SK-N-MC (cell line): ENCODE results near the gene UTY.

Source experiments
- DNase-seq: peaks from one replicate; pipeline ENCODE4 v3.0.0-alpha.2; 2011; ENCODE audit warnings: low read depth, low spot score
- H3K27ac ChIP-seq: fragments of 200-600 bp; sonication (generic); 2 replicates; pipeline ENCODE4 v1.5.1; 2016; ENCODE audit warnings: mixed run types
- H3K36me3 ChIP-seq: fragments of 200-600 bp; sonication (generic); 2 replicates; pipeline ENCODE4 v1.6.1; 2017; ENCODE audit warnings: antibody characterized with exemption, low read length, mixed read lengths; ENCODE audit not compliant: insufficient read depth
- H3K4me3 ChIP-seq: fragments of 200-600 bp; sonication (generic); 2 replicates; pipeline ENCODE4 v1.5.1; 2016
- H3K9ac ChIP-seq: fragments of 200-600 bp; sonication (generic); 2 replicates; pipeline ENCODE4 v1.8.0; 2017; ENCODE audit warnings: mixed run types, mixed read lengths; ENCODE audit not compliant: insufficient read length
- H3K9me3 ChIP-seq: fragments of 200-600 bp; sonication (generic); 2 replicates; pipeline ENCODE4 v1.6.1; 2017; ENCODE audit warnings: low read depth, mild to moderate bottlenecking, antibody characterized with exemption, low read length, moderate library complexity, mixed read lengths
- EZH2 ChIP-seq: fragments of 200-600 bp; sonication (generic); IDR thresholded peaks from one replicate; pipeline ENCODE4 v1.6.1; 2017; ENCODE audit warnings: antibody characterized with exemption
- FOXP2 ChIP-seq: optimal IDR thresholded peaks from 2 replicates; pipeline ENCODE3; 2011; ENCODE audit warnings: mild to moderate bottlenecking, moderate library complexity; ENCODE audit not compliant: insufficient read depth; ENCODE audit errors: extremely low read length, control extremely low read depth
- POLR2AphosphoS5 ChIP-seq: IDR thresholded peaks from 2 replicates; pipeline ENCODE4 v1.6.1; 2012; ENCODE audit warnings: mild to moderate bottlenecking, low read depth, low read length, borderline replicate concordance

Gene UTY

GRCh38 chrY:13451572-13451971 is 28.3 kb downstream of the UTY start:
- Histone ChIP-seq H3K27ac (no peak overlapping the region), H3K4me3 (no peak overlapping the region), H3K36me3 (no peaks in the 10 kb centered on the region), H3K9ac (no peak overlapping the region), H3K9me3 (no peaks in the 10 kb centered on the region)
- no peak for DNase-seq
- TF ChIP-seq EZH2 (no peak), FOXP2 (no peak), POLR2AphosphoS5 (no peak)

DNA sequence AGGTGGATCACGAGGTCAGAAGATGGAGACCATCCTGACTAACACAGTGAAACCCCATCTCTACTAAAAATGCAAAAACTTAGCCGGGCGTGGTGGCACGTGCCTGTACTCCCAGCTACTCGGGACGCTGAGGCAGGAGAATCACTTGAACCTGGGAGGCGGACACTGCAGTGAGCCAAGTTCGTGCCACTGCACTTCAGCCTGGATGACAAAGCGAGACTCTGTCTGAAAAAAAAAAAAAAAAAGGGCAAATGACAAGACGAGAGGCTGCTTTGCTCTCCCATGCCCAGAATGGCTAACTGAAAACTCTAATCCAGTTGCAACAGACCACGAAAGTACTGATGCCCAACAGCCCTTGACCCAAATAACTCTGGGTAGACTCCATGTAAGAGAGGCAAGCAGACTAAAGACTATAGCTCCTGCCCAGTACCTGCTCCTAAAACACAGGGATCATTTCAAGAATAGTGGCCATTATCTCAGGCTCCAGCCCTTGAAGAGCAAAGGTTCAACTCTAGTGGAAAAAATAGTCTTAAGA is 29.2 kb downstream of the UTY start:
- Histone ChIP-seq H3K4me3 (no peak overlapping the region), H3K27ac (no peak overlapping the region), H3K9ac (no peak overlapping the region), H3K9me3 (no peaks in the 10 kb centered on the region), H3K36me3 (no peaks in the 10 kb centered on the region)
- TF ChIP-seq POLR2AphosphoS5 (no peak), FOXP2 (no peak), EZH2 (no peak)
- no peak for DNase-seq

- Histone ChIP-seq H3K36me3 (no peaks in the 10 kb centered on the region), H3K9me3 (no peaks in the 10 kb centered on the region), H3K9ac (no peak overlapping the region), H3K27ac (no peak overlapping the region), H3K4me3 (no peak overlapping the region)
- DNase-seq, result no peak
- TF ChIP-seq FOXP2 (no peak), EZH2 (no peak), POLR2AphosphoS5 (no peak)
These were observed 34.3 kb downstream of the UTY start for GRCh38 chrY:13445566-13445965.

DNA sequence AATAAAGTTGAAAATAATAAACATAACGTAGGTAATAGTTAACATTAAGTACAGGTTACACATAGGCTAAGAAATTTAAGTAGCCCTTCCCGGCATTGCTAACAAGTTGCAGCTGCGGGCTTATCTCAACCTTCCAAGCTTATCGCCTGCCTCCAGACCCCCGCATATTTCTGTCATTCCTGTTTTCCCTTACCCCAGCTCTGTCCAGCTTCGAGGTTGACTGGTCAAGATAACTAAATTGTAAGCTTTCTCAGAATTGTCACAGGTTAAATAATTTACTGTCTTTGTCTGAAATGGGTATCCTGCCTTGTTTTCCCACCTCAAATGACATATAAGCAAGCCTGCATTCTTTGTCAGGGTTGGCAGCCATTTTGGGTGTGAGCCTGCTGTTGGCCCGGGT is 36.7 kb downstream of the UTY start:
- Histone ChIP-seq H3K27ac (no peak overlapping the region), H3K9me3 (no peaks in the 10 kb centered on the region), H3K9ac (no peak overlapping the region), H3K36me3 (no peaks in the 10 kb centered on the region), H3K4me3 (no peak overlapping the region)
- TF ChIP-seq FOXP2 (no peak), POLR2AphosphoS5 (no peak), EZH2 (no peak)
- DNase-seq, result no peak

DNA sequence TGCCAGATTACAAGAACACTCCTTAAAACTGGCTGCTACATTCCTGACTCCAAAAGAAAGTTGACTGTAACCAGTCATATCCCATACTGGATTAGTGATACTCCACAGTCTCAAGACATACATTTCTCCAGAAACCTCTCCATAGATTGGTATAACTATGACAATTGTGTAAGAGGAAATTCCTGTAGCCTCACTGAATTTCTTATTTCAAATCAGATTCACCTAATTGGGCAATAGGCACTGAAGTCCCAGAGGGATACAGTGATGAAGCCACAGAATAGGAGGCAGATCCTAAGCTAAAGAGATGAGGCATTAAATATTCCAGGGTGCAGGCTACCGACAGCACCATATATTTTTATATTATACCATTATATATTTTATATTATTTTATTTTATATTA is 39.0 kb downstream of the UTY start:
- Histone ChIP-seq H3K36me3 (no peaks in the 10 kb centered on the region), H3K4me3 (no peak overlapping the region), H3K9ac (no peak overlapping the region), H3K27ac (no peak overlapping the region), H3K9me3 (no peaks in the 10 kb centered on the region)
- no peak for DNase-seq
- TF ChIP-seq FOXP2 (no peak), POLR2AphosphoS5 (no peak), EZH2 (no peak)

- no peak for TF ChIP-seq EZH2
- TF ChIP-seq FOXP2, result no peak
- no peak for TF ChIP-seq POLR2AphosphoS5
- Histone ChIP-seq H3K4me3 (no peak overlapping the region), H3K27ac (no peak overlapping the region), H3K9ac (no peak overlapping the region), H3K9me3 (no peaks in the 10 kb centered on the region), H3K36me3 (no peaks in the 10 kb centered on the region)
- no peak for DNase-seq
These were observed 43.6 kb downstream of the UTY start for GRCh38 chrY:13435968-13436937.

- H3K4me3 ChIP-seq, result no peak overlapping the region
- no peaks in the 10 kb centered on the region for H3K9me3 ChIP-seq
- TF ChIP-seq FOXP2 (no peak), EZH2 (no peak)
- no peak for DNase-seq
- no peaks in the 10 kb centered on the region for H3K36me3 ChIP-seq
- H3K27ac ChIP-seq, result no peak overlapping the region
- no peak overlapping the region for H3K9ac ChIP-seq
These were observed 44.4 kb downstream of the UTY start for GRCh38 chrY:13435206-13435967.
